Stimulated activated CD8-positive, alpha-beta memory T cell treated with anti-CD3 and anti-CD28 coated beads, Interleukin-15, amount 100 ng/mL, for 1 hour (primary cell): ENCODE data around the gene SMIM26.
"Not testable (repeated sequence)": the region's sequence is repeated elsewhere in the genome, so short reads cannot be mapped to it uniquely, and the experiment has no call there.

Experiments used
- DNase-seq: peaks from one replicate; pipeline ENCODE4 v3.0.0-alpha.2; 2020; ENCODE audit warnings: low read depth

Gene SMIM26, protein sequence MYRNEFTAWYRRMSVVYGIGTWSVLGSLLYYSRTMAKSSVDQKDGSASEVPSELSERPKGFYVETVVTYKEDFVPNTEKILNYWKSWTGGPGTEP

DNA sequence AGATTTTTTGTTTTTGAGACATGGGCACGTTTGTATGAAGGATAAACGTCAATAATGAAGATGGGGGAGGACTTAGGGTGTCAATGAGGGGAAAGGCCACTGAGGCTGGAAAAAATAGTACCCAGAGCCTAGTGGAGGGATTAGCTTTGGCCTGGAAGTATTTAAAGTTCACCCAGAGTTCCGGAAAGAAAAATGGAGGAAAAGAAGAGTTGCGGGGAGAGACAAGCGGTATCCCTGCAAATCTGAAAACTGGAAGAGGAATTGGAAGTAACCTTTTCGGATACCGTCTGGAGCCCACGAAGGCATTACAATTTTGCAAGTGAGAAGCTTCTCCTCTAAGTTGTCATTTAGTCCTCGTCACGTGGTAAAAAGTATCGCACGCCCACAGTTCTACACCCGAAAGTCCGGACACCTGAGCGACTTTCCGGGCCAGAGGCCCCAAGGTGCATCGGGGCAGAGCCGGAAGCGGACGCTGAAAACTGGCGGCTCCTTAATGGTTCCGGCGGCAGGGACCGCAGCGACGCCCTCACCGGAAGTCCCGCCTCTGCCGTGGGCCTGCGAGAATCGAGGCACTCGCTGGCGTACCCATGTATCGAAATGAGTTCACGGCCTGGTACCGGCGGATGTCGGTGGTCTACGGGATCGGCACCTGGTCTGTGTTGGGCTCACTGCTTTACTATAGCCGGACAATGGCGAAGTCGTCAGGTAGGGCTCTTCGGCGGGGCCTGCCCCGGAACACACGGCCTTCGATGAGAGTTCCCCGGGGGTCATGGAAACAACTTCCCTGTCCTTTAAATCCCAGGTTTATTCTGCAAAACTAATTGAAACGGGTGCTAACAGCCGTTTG, at the start of gene SMIM26:
Gene SMIM26 (plus strand): TSS at position 541 of the 847 bp plus-strand sequence. CDS start 47 bp downstream, at position 588.
- DNase-seq, result peak; percentile 91

DNA sequence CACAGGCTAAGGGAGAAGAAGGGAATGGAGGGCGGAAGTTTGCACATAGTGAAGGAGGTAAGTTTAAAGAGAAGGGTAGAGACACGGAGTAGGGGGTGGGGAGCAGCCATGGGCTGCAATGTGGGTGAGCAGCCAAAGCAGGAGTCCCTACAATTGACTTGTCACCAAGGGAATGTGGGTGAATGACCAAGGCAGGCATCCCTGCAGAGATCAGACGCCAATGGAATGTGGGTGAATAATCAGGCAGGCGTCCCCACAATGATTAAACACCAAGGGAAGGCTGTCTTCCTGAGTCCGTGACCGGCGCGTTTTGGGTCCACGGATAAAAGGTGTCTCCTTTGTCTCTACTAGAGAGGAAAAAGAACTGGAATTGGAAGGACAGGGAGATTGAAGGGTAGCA, 45.2 kb upstream of the SMIM26 start:
- not testable (repeated sequence) for DNase-seq

DNA sequence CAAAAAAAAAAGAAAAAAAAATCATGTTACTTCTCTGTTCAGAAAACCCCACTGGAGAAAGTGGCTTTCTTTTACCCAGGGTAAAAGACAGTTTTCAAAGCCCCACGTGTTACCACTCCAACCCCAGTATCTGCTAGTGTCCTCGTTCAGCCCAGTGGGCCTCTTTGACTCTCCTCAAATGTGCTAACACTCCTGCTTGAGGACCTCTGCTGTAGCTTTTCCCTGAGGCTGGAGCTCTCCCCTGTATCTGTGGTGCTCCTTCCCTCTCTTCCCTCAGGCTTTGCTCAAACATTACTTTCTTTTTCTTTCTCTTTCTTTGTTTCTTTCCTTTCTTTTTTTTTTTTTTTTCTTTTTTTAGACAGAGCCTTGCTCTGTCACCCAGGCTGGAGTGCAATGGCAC, 44.2 kb upstream of the SMIM26 start:
- DNase-seq, result no peak

GRCh38 chr20:18524646-18525045, 42.6 kb upstream of the SMIM26 start:
- no peak for DNase-seq

- DNase-seq, result not testable (repeated sequence)
Observed at GRCh38 chr20:18526761-18527160, 40.5 kb upstream of the SMIM26 start.

- no peak for DNase-seq
Observed at GRCh38 chr20:18527339-18527738, 39.9 kb upstream of the SMIM26 start.

- no peak for DNase-seq
Observed at GRCh38 chr20:18527836-18528235, 39.4 kb upstream of the SMIM26 start.

- no peak for DNase-seq
Observed at GRCh38 chr20:18529041-18529440, 38.2 kb upstream of the SMIM26 start.

- no peak for DNase-seq
Observed at GRCh38 chr20:18532626-18533025, 34.6 kb upstream of the SMIM26 start.

GRCh38 chr20:18533491-18533890, 33.7 kb upstream of the SMIM26 start:
- DNase-seq, result no peak

DNA sequence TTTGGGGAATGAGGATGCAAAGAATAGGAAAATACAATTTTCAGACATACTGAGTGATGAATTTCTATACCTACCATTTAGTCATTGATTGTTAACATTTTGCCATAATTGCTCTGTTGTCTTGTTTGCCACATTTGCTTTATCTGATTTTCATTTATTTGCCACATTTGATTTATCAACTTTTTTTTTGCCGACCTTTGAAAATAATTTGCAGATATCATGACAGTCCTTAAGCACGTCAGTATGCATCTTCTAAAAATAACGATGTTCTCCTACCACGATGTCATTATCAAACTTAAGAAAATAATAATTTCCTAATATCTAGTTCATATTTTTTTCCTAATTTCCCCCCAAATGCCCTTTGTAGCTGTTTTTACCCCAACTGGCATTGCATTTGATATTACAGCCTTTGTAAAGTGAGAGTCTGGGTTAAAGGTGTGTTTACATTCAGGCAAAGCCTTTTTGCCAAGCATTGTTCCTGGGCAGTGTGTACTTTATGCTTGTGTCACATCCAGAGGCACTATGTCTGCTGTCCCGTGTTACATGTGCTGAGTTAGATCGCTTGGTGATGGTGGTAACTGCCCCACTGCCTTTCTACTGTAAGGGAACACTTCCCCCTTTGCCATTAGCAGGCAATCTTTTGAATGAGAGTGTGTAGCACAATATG, 33.1 kb upstream of the SMIM26 start:
- DNase-seq, result no peak

- DNase-seq, result no peak
Observed at GRCh38 chr20:18537651-18538050, 29.6 kb upstream of the SMIM26 start.

- no peak for DNase-seq
Observed at GRCh38 chr20:18541741-18542140, 25.5 kb upstream of the SMIM26 start.

GRCh38 chr20:18543216-18543615, 24.0 kb upstream of the SMIM26 start:
- no peak for DNase-seq

GRCh38 chr20:18543932-18544331, 23.3 kb upstream of the SMIM26 start:
- no peak for DNase-seq

DNA sequence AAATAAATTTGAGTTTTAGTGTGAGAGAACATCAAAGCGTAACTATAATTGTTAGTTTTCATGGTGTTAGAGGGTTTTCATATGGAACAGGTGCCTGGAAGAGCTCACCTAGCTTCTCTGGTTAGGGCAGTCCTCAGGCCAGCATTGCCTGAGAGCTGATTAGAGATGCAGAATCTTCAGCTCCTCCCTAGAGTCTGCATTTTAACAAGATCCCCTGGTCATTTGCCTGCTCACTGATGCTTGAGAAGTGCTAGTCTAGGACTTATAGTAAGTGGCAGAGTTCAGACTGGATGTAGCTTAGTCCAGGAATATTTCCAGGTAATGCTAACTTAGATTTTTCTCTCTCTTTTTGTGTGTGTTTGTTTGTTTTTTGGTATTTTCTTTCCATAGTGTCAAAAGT, 21.7 kb upstream of the SMIM26 start:
- DNase-seq, result no peak

DNA sequence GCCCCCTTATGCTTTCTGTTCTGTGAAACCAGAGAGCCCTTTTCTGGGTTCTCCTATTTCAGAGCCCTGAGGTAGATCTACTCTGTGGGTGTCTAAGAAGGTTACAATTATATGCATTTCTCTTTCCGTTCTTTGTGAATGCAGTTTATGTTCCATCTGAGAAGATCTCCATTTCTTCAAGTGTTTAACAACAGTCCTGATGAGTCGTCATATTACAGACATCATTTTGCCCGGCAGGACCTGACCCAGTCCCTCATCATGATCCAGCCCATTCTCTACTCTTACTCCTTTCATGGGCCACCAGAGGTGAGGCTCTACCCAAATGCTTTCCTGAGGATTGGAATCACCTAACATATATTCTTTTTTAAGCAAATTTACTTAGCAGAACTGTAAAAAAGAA, 18.8 kb upstream of the SMIM26 start:
- DNase-seq, result no peak

GRCh38 chr20:18553746-18554145, 13.5 kb upstream of the SMIM26 start:
- no peak for DNase-seq

DNA sequence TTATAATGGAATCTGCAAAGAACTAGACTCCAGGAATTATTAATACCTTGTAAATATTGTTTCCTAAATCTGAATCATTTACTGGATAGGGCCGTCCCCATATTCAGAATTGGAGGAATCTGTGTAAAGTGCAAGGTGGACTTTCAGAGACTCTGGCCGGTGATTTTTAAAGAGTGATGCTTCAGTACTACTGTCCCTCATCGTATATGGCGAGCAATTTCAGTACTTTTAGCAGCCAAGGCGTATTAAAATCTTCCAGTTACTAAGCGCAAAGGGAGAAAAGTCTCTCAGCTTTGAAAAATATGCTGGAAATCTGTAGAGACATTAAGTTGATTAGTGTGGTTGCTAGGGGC, 483 bp downstream of the SMIM26 start:
- DNase-seq, result no peak

DNA sequence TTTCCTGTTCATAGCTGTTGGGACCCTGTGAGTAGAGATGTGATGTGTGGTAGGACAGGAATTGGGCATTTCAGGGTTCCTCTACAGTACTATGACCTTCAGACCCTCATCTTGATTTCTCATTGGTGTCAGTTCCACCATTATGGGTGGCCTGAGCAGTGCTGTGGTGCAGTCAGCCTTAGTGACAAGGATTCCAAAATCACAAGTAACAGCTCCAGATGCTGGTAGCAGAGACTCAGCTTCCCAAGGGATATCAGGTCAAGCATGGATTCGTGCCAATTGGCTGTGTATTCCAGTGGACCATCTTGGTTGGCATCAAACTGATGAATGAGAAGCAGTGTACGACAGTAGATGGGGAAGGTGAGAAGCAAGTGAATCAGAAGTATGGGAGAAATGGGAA, 3.8 kb downstream of the SMIM26 start:
- DNase-seq, result no peak

DNA sequence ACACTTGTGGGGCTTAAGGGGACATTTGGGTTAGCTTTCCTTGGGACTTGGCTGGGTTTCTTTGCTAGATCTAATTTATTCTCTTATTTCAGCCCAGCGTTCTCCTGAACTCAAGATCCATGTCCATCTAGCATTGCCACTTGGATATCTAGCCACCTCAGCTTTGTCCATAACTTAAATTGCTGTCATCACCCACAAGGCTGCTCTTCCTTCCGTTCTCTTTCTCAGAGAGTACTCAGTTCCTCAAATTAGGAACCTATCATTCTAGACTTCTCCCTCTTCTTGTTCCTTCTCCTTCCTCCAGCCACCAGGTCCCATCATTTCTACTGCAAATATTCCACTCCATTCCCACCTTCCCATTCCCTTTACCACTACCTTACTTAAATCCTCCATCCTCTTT, 4.3 kb downstream of the SMIM26 start:
- no peak for DNase-seq

GRCh38 chr20:18577942-18578341, 10.7 kb downstream of the SMIM26 start:
- DNase-seq, result no peak

GRCh38 chr20:18578581-18578980, 11.3 kb downstream of the SMIM26 start:
- no peak for DNase-seq
